Glutamatergic neuron (in vitro differentiated cells): ENCODE data around the gene TMEM108. TPM values are rescaled to one million over a fixed set of nuclear protein-coding genes. Genes with fewer than 3 reads are reported as not detected.

Source experiments
- DNase-seq: peaks from one replicate; pipeline ENCODE4 v3.0.0; 2022
- H3K27ac Mint-ChIP-seq: one replicate; pipeline ENCODE4 v1.8.0; 2020; ENCODE audit warnings: mild to moderate bottlenecking, mixed read lengths, inconsistent platforms; ENCODE audit not compliant: unreplicated experiment
- H3K27me3 Mint-ChIP-seq: one replicate; pipeline ENCODE4 v1.8.0; 2020; ENCODE audit warnings: mild to moderate bottlenecking, moderate library complexity, mixed read lengths, inconsistent platforms; ENCODE audit not compliant: unreplicated experiment
- H3K36me3 Mint-ChIP-seq: one replicate; pipeline ENCODE4 v1.8.0; 2020; ENCODE audit warnings: mild to moderate bottlenecking, mixed read lengths, inconsistent platforms; ENCODE audit not compliant: unreplicated experiment
- H3K4me1 Mint-ChIP-seq: one replicate; pipeline ENCODE4 v1.8.0; 2020; ENCODE audit warnings: mild to moderate bottlenecking, low read depth, mixed read lengths, inconsistent platforms; ENCODE audit not compliant: unreplicated experiment
- H3K4me3 Mint-ChIP-seq: one replicate; pipeline ENCODE4 v1.8.0; 2020; ENCODE audit warnings: mild to moderate bottlenecking, mixed read lengths, inconsistent platforms; ENCODE audit not compliant: unreplicated experiment
- H3K9me3 Mint-ChIP-seq: one replicate; pipeline ENCODE4 v1.8.0; 2020; ENCODE audit warnings: mild to moderate bottlenecking, moderate library complexity, mixed read lengths, inconsistent platforms; ENCODE audit not compliant: unreplicated experiment
- CTCF ChIP-seq: fragments of 200-600 bp; sonication (generic); IDR thresholded peaks from one replicate; pipeline ENCODE4 v1.5.0; 2021; ENCODE audit not compliant: partially characterized antibody, unreplicated experiment
- total RNA-seq: library from RNA; stranded (reverse); fragmentation: NEBNext Ultra II Directional; extraction: Animal tissue kit (Norgen Biotek cat#: 25700); gene quantifications from one replicate; pipeline ENCODE4 v1.2.1, GENCODE V29; 2021; ENCODE audit not compliant: unreplicated experiment

The TMEM108 gene
- total RNA-seq, 1 donor from 2014 or later: 9.0 TPM

- no peak for TF ChIP-seq CTCF
- H3K4me3 Mint-ChIP-seq: no peak overlapping the region
- no peaks in the 10 kb centered on the region for H3K27me3 Mint-ChIP-seq
- H3K36me3 Mint-ChIP-seq: no peaks in the 10 kb centered on the region
- H3K27ac Mint-ChIP-seq: no peak overlapping the region
- peaks cover 16% of the 10 kb centered on the region for H3K4me1 Mint-ChIP-seq
- no peak for DNase-seq
- no peaks in the 10 kb centered on the region for H3K9me3 Mint-ChIP-seq
These were observed 83.3 kb downstream of the TMEM108 start for GRCh38 chr3:133121450-133121849.

GRCh38 chr3:133123636-133124035 lies 85.4 kb downstream of the TMEM108 start:
- H3K4me3 Mint-ChIP-seq: no peak overlapping the region
- no peaks in the 10 kb centered on the region for H3K9me3 Mint-ChIP-seq
- peaks cover 13% of the 10 kb centered on the region for H3K4me1 Mint-ChIP-seq
- no peak for TF ChIP-seq CTCF
- no peak overlapping the region for H3K27ac Mint-ChIP-seq
- no peak for DNase-seq
- H3K27me3 Mint-ChIP-seq: no peaks in the 10 kb centered on the region
- H3K36me3 Mint-ChIP-seq: no peaks in the 10 kb centered on the region

GRCh38 chr3:133124511-133124910 lies 86.3 kb downstream of the TMEM108 start:
- Mint-ChIP-seq H3K27ac (peak overlapping the region; percentile 53), H3K27me3 (no peaks in the 10 kb centered on the region), H3K4me1 (peaks cover 13% of the 10 kb centered on the region), H3K9me3 (no peaks in the 10 kb centered on the region), H3K36me3 (no peaks in the 10 kb centered on the region), H3K4me3 (peak overlapping the region; percentile 25)
- DNase-seq: no peak
- no peak for TF ChIP-seq CTCF

- Mint-ChIP-seq H3K4me3 (no peak overlapping the region), H3K36me3 (no peaks in the 10 kb centered on the region), H3K27ac (no peak overlapping the region), H3K9me3 (no peaks in the 10 kb centered on the region), H3K27me3 (no peaks in the 10 kb centered on the region), H3K4me1 (peaks cover 13% of the 10 kb centered on the region)
- peak; percentile 52 for DNase-seq
- no peak for TF ChIP-seq CTCF
These were observed 87.0 kb downstream of the TMEM108 start for GRCh38 chr3:133125171-133125570.

GRCh38 chr3:133125802-133126201 lies 87.6 kb downstream of the TMEM108 start:
- Mint-ChIP-seq H3K9me3 (no peaks in the 10 kb centered on the region), H3K27ac (no peak overlapping the region), H3K4me3 (no peak overlapping the region), H3K36me3 (no peaks in the 10 kb centered on the region), H3K4me1 (peaks cover 13% of the 10 kb centered on the region), H3K27me3 (no peaks in the 10 kb centered on the region)
- no peak for TF ChIP-seq CTCF
- no peak for DNase-seq
